Liver (tissue), 9 donors: ENCODE measurements around the gene APOBEC2. TPM values are rescaled to one million over a fixed set of nuclear protein-coding genes. Genes with fewer than 3 reads are reported as not detected.

Source experiments
- DNase-seq: peaks from one replicate; pipeline ENCODE4 v3.0.0-alpha.2; 2017; ENCODE audit warnings: low spot score
- H3K27ac ChIP-seq, 2 donors: one replicate each; pipeline ENCODE4 v1.7.0; 2013; ENCODE audit warnings: inconsistent platforms in 2 of 2, low read length in 2 of 2, control low read depth in 1 of 2, low read depth in 1 of 2, mild to moderate bottlenecking in 1 of 2
- H3K27me3 ChIP-seq, 4 donors: one replicate each; pipeline versions ENCODE4 v1.6.1 to v1.7.0; 2013; ENCODE audit warnings: low read length in 3 of 4, inconsistent platforms in 1 of 4, mild to moderate bottlenecking in 1 of 4, moderate library complexity in 1 of 4; ENCODE audit not compliant: control insufficient read depth in 4 of 4, insufficient read depth in 4 of 4
- H3K36me3 ChIP-seq, 4 donors: one replicate each; pipeline versions ENCODE4 v1.6.1 to v1.7.0; 2013; ENCODE audit warnings: low read length in 3 of 4, mild to moderate bottlenecking in 3 of 4, low read depth in 1 of 4, moderate library complexity in 1 of 4; ENCODE audit not compliant: control insufficient read depth in 4 of 4, insufficient read depth in 3 of 4
- H3K4me1 ChIP-seq, 4 donors: one replicate each; pipeline versions ENCODE4 v1.6.1 to v1.7.0; 2013; ENCODE audit warnings: low read length in 3 of 4, mild to moderate bottlenecking in 3 of 4, moderate library complexity in 1 of 4; ENCODE audit not compliant: control insufficient read depth in 4 of 4, insufficient read depth in 4 of 4
- H3K4me3 ChIP-seq, 3 donors: one replicate each; pipeline versions ENCODE4 v1.6.1 to v1.7.0; 2013; ENCODE audit warnings: low read length in 3 of 3, control low read depth in 1 of 3, low read depth in 1 of 3, mild to moderate bottlenecking in 1 of 3
- H3K9ac ChIP-seq, 2 donors: one replicate each; pipeline ENCODE4 v1.7.0; 2013; ENCODE audit warnings: low read length in 2 of 2, mild to moderate bottlenecking in 2 of 2, moderate library complexity in 2 of 2, control low read depth in 1 of 2, low read depth in 1 of 2
- H3K9me3 ChIP-seq, 4 donors: one replicate each; pipeline versions ENCODE4 v1.6.1 to v1.7.0; 2013; ENCODE audit warnings: low read length in 3 of 4; ENCODE audit not compliant: control insufficient read depth in 4 of 4
- CTCF ChIP-seq: fragments of 150-350 bp; IDR thresholded peaks from 2 replicates; pipeline ENCODE4 v1.5.1; 2017; ENCODE audit warnings: improper control_type of control experiment, low read depth, low read length; ENCODE audit not compliant: missing input control
- EGR1 ChIP-seq, 2 donors: IDR thresholded peaks; 2 replicates each; pipeline ENCODE4 v1.6.1; 2016 to 2018; ENCODE audit warnings: antibody characterized with exemption in 2 of 2, low read depth in 2 of 2
- FOXA1 ChIP-seq: IDR thresholded peaks from 2 replicates; pipeline ENCODE4 v1.6.1; 2016; ENCODE audit warnings: antibody characterized with exemption
- FOXA2 ChIP-seq: IDR thresholded peaks from 2 replicates; pipeline ENCODE4 v1.6.1; 2016; ENCODE audit warnings: antibody characterized with exemption
- GABPA ChIP-seq, 2 donors: IDR thresholded peaks in 1 of 2; conservative IDR thresholded peaks in 1 of 2; 2 replicates each; pipeline ENCODE4 v1.6.1; 2016; ENCODE audit warnings: antibody characterized with exemption in 2 of 2, mild to moderate bottlenecking in 1 of 2, moderate library complexity in 1 of 2
- HNF4G ChIP-seq: IDR thresholded peaks from 2 replicates; pipeline ENCODE4 v1.6.1; 2016; ENCODE audit warnings: antibody characterized with exemption
- JUND ChIP-seq, 2 donors: IDR thresholded peaks; 2 replicates each; pipeline ENCODE4 v1.6.1; 2016; ENCODE audit warnings: antibody characterized with exemption in 2 of 2
- MAX ChIP-seq: IDR thresholded peaks from 2 replicates; pipeline ENCODE4 v1.6.1; 2016; ENCODE audit warnings: antibody characterized with exemption
- NR2F2 ChIP-seq: IDR thresholded peaks from 2 replicates; pipeline ENCODE4 v1.6.1; 2016; ENCODE audit warnings: antibody characterized with exemption
- RAD21 ChIP-seq, 2 donors: IDR thresholded peaks; 2 replicates each; pipeline ENCODE4 v1.6.1; 2016; ENCODE audit warnings: antibody characterized with exemption in 2 of 2, mild to moderate bottlenecking in 2 of 2
- REST ChIP-seq: IDR thresholded peaks from 2 replicates; pipeline ENCODE4 v1.6.1; 2016; ENCODE audit warnings: antibody characterized with exemption, mild to moderate bottlenecking
- RXRA ChIP-seq, 2 donors: IDR thresholded peaks; 2 replicates each; pipeline ENCODE4 v1.6.1; 2017 to 2018; ENCODE audit warnings: antibody characterized with exemption in 2 of 2, mild to moderate bottlenecking in 1 of 2
- SP1 ChIP-seq: IDR thresholded peaks from 2 replicates; pipeline ENCODE4 v1.6.1; 2018; ENCODE audit warnings: antibody characterized with exemption, mild to moderate bottlenecking
- TAF1 ChIP-seq: conservative IDR thresholded peaks from 2 replicates; pipeline ENCODE4 v1.6.1; 2016; ENCODE audit warnings: antibody characterized with exemption, mild to moderate bottlenecking
- WGBS: extraction: QIAGEN DNeasy Blood & Tissue Kit; methylation state at CpG from one replicate; pipeline ENCODE4 v1.1.7; 2013; 5-methylcytosine and 5-hydroxymethylcytosine counted together
- polyA plus RNA-seq, 2 donors: library from polyadenylated mRNA; stranded (reverse) in 1 of 2; unstranded in 1 of 2; fragments of 200-250 nt in 1 of 2; fragments of >200 nt in 1 of 2; fragmentation: Nextera tagmentation in 1 of 2; extraction: Ambion mirVana in 1 of 2; gene quantifications; one replicate each; pipeline versions ENCODE4 v1.2.1 to v1.2.3, GENCODE V29; 2013 to 2015
- total RNA-seq, 2 donors: library from RNA; depleted of rRNA; stranded (reverse); fragments of >200 nt; gene quantifications; one replicate each; pipeline ENCODE4 v1.2.3, GENCODE V29; 2014
- donor health status: healthy.
- donor health status: healthy.
- donor health status: healthy.
- donor health status: healthy.
- donor health status: healthy.

APOBEC2 gene
- total and polyA plus RNA-seq, 4 donors = 1.6 to 2.3 TPM; not detected in 2

GRCh38 chr6:41077536-41077935, 24.5 kb downstream of the APOBEC2 start:
- Histone ChIP-seq H3K9ac (no peak overlapping the region), H3K4me1 (peaks cover 1 to 31% (median 26%) of the 10 kb centered on the region in 4 donors), H3K4me3 (no peak overlapping the region)

GRCh38 chr6:41078101-41078500, 25.1 kb downstream of the APOBEC2 start:
- no peak overlapping the region for H3K4me3 ChIP-seq
- H3K27me3 ChIP-seq = no peaks in the 10 kb centered on the region
- peaks cover 7 to 22% (median 9%) of the 10 kb centered on the region in 4 donors for H3K36me3 ChIP-seq
- WGBS = 86% methylated on average over 3 of the region's 3 CpGs
- peaks cover 1 to 31% (median 26%) of the 10 kb centered on the region in 4 donors for H3K4me1 ChIP-seq
- no peak overlapping the region for H3K27ac ChIP-seq
- TF ChIP-seq TAF1 (no peak), RXRA (IDR thresholded peaks at IDR 0.05) (no peak), RAD21 (IDR thresholded peaks at IDR 0.05) (no peak), REST (no peak), SP1 (no peak), CTCF (no peak), FOXA1 (no peak), MAX (no peak), JUND (IDR thresholded peaks at IDR 0.05) (no peak), HNF4G (no peak), EGR1 (IDR thresholded peaks at IDR 0.05; ENCODE audit: low read depth in 2 of 2) (no peak)
- DNase-seq = no peak
- no peak overlapping the region for H3K9ac ChIP-seq
- H3K9me3 ChIP-seq = no peaks in the 10 kb centered on the region

More at GRCh38 chr6:41077536-41077935, 24.5 kb downstream of the APOBEC2 start:
- DNase-seq = no peak
- Histone ChIP-seq H3K27me3 (no peaks in the 10 kb centered on the region), H3K36me3 (peaks cover 7 to 22% (median 9%) of the 10 kb centered on the region in 4 donors), H3K9me3 (no peaks in the 10 kb centered on the region), H3K27ac (no peak overlapping the region)
- no peak for TF ChIP-seq GABPA (IDR thresholded peaks at IDR 0.05 in 1 of 2, conservative IDR thresholded peaks at IDR 0.05 in 1 of 2)
- no peak for TF ChIP-seq SP1
- no peak for TF ChIP-seq RXRA (IDR thresholded peaks at IDR 0.05)
- no peak for TF ChIP-seq TAF1
- no peak for TF ChIP-seq JUND (IDR thresholded peaks at IDR 0.05)
- TF ChIP-seq NR2F2 = no peak
- TF ChIP-seq FOXA2 = no peak
- no peak for TF ChIP-seq MAX
- WGBS = 90% methylated on average over 2 of the region's 2 CpGs
